ENCODE results near the gene GDF10. TPM values are rescaled to one million over a fixed set of nuclear protein-coding genes. Genes with fewer than 3 reads are reported as not detected.

Gene GDF10
- total RNA-seq, 1 donor from 2014 or later, result 1.5 TPM

DNA sequence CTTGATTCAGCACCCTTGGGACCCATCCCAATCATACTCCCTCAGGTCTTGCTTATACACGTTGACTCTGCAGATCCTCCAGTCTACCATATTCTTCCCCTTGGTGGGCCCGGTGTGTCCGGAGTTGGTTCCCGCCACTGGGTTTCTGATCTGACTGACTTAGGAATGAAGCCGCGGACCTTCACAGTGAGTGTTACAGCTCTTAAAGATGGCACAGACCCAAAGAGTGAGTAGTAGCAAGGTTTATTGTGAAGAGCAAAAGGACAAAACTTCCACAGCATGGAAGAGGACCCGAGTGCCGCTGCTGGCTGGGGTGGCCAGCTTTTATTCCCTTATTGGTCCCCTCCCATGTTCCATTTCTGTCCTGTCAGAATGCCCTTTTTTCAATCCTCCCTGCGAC lies 5.9 kb upstream of the GDF10 start:
- DNase-seq (ENCODE audit: low spot score), result no peak

DNA sequence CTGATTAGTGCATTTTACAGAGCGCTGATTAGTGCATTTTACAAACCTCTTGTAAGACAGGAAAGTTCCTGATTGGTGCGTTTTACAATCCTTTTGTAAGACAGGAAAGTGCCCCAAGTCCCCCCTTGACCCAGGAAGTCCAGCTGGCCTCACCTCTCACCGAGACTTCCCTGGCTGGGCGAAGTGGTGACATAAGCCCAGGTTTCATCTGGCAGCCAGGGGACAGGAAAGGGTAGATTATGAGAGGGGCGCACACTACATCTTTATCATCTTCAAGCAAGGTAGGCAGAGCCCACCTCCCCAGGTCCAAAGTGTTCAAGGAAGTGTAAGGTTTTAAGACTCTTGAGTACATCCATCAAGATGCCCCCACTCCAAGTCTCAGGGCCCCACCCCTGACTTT lies 5.5 kb upstream of the GDF10 start:
- DNase-seq (ENCODE audit: low spot score), result no peak

DNA sequence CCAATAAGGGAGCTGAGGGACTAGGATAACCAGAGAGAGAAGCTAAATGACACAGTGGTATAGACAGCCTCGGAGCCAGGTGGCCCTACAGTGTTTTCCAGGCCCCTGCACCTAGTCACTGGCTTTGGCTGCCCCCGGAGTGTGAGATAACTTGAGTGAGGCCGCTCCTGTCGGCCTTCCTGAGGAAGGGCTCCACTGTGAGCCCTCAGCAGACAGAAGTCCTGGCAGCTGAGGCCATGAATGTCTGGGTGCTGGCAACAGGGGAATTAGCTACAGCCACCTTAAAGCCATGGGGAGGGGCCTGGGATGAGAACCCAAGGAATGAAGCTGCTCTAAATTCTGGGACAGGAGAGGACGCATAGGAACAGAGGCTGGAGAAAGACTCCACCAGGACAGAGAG lies 4.6 kb upstream of the GDF10 start:
- no peak for DNase-seq (ENCODE audit: low spot score)

DNA sequence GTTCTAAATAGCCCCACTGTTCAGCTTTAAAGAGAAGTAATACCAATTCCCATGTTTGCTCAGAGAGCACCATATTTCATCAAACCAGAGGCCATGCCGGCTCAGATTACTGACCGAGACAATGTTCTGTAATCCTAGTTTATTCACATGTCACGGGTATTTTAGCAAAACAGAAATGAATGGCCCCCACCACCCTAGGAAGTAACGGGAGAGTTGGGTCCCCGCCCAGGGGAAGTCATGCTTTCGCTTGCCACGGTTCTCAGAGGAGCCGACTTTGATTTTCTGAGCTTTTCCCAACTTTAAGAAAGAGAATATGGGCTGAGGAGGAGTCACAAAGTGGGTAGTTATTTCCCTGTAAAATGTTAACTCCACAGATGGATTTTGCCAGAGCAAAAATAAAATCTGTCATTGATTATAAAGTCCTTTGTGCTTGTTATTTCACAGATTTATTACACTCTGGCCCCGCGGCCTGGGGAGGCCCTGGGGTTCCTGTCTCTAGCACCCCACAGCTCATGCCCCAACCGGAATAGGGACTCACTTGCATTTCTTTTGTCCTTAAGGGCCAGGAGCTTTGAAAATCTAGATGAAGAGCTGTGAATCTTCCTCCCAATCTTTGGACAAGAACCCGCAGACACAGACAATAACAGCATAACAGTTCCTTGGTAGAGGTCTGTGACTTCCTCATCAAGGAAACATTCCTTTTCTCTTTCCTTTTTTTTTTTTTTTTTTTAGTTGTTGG lies 3.7 kb upstream of the GDF10 start:
- no peak for DNase-seq (ENCODE audit: low spot score)

DNA sequence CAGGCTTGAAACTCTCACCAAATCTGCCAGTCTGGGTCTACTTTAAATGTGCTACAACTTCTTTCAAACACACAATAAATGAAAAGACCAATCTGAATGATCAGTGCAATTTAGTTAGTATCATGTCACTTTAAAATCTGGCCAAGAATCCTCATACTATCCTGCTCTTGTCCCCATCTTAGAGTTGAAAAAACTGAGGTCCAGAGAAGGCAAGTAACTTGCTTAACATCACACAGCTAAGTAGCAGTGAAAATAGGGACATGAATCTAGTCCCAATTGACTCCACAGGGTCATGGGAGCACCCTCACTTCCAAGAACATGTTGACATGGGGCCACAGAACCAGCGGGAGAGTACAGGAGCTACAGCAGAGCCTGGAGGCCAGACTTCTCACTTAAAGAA lies 3.1 kb upstream of the GDF10 start:
- no peak for DNase-seq (ENCODE audit: low spot score)

DNA sequence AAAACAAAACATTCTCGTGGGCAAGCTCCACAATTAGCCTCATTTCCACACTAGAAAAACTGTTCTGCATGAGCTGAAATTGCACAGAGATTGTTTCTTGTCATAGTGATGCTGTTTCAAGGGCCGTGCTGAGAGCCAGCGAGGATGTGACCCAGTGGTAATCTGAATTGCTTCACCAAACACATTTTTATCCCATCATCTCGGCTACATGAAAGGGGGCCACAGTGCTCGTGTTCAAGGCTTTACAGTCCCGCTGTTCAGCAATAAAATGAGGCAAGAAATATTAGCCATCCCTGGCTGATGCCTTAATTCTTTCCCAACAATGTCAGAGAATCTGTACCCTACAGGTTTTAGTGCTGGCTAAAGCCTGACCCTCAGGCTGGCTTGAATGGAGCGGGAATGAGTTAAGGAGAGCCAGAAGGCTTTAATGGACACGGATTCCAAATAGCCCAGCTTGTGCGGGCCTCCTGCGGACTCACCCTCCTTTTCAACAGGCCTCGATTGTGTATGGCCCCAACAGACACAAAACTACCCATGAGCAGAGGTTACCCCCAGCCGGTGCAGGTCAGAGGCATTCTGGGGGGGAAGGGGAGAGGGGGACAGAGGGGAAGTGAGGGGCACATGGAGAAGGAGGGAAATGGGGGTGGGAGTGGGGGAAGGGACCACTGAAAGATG lies 2.0 kb upstream of the GDF10 start:
- DNase-seq (ENCODE audit: low spot score), result no peak

DNA sequence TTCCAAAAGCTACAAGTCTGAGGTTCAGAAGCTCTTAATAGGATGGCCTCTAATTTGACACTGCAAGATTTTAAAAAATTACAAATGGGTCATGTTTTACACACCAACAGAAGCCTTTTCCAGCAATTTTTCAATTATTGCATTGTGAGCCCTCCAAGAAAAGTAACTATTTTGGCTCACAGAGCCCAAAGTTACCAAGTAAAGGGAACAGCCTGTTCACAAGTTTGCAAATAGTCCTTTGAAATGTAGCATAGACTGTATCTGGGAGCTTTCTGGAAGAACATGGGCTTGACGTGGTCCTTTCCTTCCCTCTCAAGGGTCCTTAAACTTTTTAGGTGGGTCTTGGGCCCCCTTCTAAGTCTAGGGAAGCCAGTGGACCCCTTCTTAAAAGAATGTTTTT lies 1.3 kb upstream of the GDF10 start:
- no peak for DNase-seq (ENCODE audit: low spot score)

DNA sequence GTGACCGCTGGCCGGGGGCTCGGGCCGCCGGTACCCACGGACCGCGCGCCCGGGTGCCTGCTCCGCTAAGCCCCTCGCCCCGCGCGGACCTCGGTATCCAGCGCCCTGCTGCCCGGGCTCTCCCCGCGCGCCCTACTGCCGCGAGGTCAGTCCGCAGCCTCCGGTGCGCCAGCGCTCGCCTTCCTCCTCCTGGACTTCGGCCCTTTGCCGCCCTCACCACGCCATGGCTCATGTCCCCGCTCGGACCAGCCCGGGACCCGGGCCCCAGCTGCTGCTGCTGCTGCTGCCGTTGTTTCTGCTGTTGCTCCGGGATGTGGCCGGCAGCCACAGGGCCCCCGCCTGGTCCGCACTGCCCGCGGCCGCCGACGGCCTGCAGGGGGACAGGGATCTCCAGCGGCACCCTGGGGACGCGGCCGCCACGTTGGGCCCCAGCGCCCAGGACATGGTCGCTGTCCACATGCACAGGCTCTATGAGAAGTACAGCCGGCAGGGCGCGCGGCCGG lies 483 bp downstream of the GDF10 start:
- no peak for DNase-seq (ENCODE audit: low spot score)

DNA sequence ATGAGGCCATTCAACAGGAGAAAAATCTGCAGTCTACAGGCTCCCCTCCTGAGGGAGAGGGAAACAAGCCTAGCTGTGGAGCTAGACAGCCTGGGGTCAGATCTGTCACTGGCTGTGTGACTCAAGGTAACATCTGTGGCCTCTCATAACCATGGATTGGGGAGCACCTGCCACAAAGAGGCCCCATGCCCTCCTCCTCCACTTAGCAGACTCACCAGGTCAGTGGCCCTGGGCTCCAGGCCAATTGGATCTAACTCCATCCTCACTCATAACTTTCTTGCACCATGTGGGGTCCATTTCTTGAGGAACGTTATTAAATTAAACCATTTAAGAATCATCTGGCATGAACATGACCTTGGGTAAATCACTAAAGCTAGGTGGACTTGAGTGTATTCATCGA lies 1.8 kb downstream of the GDF10 start:
- DNase-seq (ENCODE audit: low spot score), result no peak

DNA sequence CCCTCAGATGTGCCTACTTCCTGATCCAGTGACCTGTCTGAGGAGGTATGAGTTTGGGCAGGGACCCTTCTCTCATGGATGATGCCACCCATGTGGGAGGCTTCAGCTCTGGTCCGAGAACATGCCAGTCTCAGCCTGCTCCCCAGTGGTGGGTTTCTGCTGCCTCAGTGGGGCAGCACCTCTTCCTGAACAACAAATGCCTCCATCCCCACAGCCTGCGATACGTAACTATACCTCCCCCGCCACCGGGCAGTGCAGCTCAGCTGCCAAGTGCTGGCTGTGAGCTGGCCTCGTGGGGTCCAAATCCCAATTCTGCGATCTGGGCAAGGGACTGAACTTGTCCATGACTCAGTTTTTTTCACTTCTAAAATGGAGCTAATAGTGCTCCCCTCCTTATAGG lies 3.1 kb downstream of the GDF10 start:
- DNase-seq (ENCODE audit: low spot score), result no peak

DNA sequence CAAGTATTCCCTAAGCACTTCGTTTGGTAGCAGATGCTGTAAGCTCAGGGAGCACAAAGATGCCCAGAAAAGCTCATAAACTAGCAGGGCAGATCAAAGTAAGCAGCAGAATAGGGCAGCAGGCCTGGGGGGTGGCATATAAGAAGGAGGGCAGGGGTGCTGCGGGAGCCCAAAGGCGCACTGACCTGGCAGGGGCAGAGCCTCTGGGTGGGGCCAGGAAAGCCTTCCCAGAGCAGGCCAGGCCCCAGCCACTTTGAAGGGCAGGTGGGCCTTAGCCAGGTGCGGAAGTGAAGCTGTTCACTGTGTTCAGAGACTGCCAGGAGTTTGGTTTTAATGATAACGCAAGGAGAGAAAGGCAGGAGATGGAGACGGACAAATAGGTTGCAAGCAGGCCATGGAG lies 3.9 kb downstream of the GDF10 start:
- no peak for DNase-seq (ENCODE audit: low spot score)

DNA sequence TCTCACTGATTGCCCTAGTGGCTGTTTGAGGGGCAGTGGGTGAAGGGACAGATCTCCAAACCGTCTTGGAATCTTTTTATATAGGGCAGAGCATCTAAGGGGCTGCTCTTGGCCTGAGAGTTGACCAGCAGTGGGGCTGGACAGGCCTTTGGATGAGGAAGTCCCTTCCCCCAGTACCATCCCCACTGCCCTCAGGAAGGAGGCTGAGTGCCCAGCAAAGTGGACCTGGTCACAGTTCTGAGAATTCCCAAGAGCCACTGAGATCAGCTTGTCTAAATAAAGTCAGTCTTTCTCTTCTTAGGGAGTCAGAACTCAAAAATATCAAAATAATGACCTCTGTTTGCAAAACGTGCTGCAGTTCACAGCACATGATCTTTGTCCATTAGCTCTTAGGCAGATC lies 5.6 kb downstream of the GDF10 start:
- DNase-seq (ENCODE audit: low spot score), result no peak

DNA sequence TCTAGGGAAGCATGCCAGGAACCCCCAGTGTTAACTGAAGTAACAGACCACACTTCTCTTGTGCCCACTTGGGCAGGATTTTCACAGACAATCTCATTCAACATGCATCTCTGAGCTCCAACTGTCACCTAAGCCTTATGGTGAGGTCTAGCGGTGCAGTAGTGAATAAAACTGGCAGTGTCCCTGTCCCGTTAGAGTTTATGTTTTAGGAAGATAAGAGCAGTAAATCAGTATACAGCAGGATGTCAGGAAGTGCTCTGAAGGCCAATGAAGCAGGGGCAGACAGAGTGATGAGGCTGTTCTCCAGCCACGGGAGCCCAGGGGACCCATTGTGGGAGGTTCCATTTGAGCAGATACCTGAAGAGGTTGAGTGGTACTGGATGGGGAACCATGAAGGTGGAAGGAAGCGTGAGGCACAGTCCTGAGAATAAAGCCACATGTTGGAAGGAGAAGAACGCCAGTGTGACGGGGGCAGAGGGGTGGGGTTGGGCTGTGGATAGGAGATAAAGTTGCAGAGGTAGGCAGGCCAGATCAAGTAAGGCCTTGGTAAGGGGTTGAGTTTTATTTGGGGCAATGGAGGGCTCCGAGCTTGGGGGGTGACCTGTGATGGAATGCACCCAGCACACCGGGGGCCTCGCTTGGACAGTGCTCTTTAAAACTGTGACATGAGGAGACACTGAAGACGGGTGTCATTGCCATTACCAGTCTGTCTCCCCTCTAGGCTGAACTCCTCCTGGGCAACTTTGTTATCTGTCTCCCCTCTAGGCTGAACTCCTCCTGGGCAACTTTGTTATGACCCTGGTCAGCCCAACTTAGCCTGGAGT lies 6.6 kb downstream of the GDF10 start:
- no peak for DNase-seq (ENCODE audit: low spot score)

DNA sequence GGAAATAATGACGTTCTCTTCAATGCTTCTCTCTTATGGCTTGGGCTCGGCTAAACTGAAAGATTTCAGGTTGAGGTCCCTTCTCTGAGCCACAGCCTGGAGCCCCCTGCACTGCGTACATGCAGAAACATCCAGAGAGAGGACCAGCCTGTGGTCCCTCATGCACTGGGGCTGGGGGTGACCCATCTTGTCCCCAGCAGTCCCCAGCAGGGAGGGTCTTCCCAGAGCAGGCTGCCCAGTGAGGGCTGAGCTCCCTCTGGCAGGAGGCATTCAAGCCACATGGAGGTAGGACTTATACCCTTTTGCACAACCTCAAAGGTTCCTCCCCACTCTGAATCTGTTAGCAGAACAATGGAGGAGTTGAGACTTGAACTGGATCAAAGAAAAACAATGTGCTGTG lies 7.4 kb downstream of the GDF10 start:
- DNase-seq (ENCODE audit: low spot score), result no peak

DNA sequence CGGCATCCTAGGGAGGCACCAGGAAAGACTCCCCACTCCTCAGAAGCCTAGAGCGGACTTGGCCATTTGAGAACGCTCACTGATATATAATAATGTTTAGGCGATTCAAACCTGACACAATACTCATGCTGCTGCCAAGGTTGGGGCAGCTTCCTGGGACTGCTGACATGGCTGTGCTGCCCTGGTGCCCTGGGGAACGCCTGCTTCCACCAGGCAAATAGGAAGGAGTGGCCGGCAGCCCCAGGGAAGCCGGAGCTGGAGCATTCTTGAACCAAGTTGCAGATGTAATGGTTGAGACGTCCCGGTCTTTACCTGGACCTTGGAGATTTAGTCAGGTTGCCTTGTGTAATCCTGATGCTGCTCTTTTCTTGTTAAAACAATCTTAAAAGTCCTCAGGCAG lies 8.8 kb downstream of the GDF10 start:
- DNase-seq (ENCODE audit: low spot score), result no peak

DNA sequence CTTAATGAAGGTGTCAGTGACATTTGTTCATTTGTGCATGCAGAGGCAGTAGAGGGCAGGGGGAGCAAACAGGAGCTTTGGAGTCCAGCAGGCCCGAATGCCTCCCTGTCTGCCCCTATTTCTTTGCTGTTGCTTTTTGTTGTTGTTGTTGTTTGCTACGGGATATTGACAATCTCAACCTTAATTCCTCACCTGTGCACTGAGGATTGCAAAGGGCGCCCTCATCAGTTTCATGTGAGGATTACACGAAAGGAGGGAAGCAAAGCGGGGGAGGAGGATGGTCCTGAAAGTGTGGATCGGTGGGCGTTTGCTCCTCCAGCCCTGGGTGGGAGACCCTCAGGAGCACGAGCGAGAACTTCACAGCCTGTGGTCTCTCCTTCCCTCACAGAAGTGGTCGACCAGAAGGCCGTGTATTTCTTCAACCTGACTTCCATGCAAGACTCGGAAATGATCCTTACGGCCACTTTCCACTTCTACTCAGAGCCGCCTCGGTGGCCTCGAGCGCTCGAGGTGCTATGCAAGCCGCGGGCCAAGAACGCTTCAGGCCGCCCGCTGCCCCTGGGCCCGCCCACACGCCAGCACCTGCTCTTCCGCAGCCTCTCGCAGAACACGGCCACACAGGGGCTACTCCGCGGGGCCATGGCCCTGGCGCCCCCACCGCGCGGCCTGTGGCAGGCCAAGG lies 9.6 kb downstream of the GDF10 start:
- DNase-seq (ENCODE audit: low spot score), result no peak

DNA sequence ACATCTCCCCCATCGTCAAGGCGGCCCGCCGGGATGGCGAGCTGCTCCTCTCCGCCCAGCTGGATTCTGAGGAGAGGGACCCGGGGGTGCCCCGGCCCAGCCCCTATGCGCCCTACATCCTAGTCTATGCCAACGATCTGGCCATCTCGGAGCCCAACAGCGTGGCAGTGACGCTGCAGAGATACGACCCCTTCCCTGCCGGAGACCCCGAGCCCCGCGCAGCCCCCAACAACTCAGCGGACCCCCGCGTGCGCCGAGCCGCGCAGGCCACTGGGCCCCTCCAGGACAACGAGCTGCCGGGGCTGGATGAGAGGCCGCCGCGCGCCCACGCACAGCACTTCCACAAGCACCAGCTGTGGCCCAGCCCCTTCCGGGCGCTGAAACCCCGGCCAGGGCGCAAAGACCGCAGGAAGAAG lies 10.1 kb downstream of the GDF10 start:
- DNase-seq (ENCODE audit: low spot score), result no peak

DNA sequence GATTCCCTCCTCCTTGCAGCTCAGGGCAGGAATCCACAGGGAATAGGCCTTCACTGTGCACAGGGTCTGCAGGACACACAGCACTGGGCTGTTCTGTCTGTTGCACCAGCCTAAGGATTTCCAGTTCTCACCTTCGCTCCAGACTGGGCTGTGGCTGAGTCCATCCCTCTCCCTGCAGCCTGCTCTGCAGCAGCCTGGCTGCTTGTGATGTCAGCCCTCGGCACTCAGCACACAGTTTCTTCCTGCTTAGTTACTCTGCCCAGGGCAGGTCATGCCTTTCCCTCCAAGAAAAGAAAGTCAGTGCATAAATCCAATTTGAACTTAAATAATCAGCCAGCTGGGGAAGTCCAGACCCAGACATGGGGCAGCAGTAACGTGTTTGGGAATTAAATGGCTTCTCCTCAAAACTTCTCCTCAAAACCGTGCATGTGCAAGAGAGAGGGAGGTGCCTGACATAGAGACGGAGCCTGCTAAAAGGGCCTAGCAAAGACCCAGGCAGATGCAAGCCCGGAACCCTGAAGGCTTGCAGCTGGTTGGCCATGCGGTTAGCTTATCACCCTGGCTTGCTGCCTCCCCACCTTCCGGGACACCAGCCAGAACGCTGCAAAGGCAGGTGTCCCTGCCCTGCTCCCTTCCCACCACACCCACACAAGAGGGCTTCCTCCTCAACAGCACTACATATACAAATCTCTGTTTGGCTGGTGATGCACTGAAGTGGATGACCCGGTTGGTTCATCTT lies 11.4 kb downstream of the GDF10 start:
- DNase-seq (ENCODE audit: low spot score), result no peak

DNA sequence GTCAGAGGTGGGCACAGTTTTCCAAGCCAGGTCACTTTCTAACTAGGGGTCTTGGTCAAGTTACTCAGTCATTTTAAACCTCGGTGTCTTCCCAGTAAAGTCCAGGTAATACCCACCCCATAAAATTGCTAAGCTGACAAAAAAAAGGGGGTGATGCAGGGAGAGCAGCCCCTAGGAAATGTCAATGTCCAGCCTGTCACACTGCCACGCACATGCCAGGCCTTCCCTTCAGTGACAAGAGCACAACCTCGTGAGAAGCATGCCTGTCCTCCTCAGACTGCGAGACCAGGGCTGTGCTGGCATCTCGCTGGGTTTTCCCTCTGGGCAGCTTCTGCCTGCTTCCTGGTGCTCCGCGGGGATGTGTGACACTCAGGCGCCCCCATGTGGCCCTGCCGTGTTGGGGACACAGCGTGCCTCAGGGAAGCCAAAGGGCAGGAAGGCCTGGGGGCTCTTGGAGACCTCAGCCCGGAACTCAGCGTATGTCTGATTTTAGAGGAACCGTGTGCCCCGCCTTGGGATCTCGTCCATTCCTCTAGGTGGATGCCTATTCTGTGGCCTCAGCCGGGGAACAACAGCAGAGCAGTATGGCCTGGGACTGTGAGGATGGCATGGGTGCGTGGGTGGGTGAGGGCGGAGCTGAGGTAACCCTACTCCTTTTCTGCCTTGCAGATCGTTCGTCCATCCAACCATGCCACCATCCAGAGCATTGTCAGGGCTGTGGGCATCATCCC lies 12.1 kb downstream of the GDF10 start:
- peak; percentile 89 for DNase-seq (ENCODE audit: low spot score)

DNA sequence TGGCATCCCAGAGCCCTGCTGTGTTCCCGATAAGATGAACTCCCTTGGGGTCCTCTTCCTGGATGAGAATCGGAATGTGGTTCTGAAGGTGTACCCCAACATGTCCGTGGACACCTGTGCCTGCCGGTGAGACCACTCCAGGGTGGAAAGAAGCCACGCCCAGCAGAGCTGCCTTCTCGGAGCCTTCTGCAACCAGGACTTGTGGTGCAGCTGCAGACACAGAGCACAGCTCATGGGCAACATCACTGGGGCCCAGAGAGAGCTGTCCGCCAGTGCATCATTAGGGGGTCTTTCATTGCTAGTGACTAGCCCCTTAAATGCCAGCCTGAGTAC lies 12.6 kb downstream of the GDF10 start:
- DNase-seq (ENCODE audit: low spot score), result no peak

Measured in ureter (tissue), 1 donor.